A549 (cell line): ENCODE data around the gene TMEM108. TPM values are rescaled to one million over a fixed set of nuclear protein-coding genes. Genes with fewer than 3 reads are reported as not detected.

Experiments used
- ATAC-seq, 2 experiments: fragments of 200-7000 bp in 1 of 2; fragments of >200 bp in 1 of 2; cut with Nextera tagmentation in 1 of 2; cut with Tn5 transposase in 1 of 2; 3 replicates each; pipeline versions ENCODE4 v1.8.0 to v1.9.1; 2018 to 2020; ENCODE audit warnings: mild to moderate bottlenecking in 1 of 2, moderate library complexity in 1 of 2
- CTCF ChIA-PET: fragments of 300-600 bp; sonication (Branson Sonifier 250); formaldehyde crosslinking; extraction: SDS; loops from one replicate; lab custom pipeline; 2021; ENCODE audit warnings: antibody characterized with exemption, inconsistent platforms; lab: Yijun Ruan, JAX
- POLR2A ChIA-PET: fragments of 350-600 bp; formaldehyde crosslinking; extraction: SDS; loops from one replicate; lab custom pipeline; 2021; ENCODE audit warnings: antibody characterized with exemption, inconsistent platforms; lab: Yijun Ruan, JAX
- DNase-seq, 2 experiments: peaks; one replicate each; pipeline versions ENCODE4 v3.0.0 to v3.0.0-alpha.2; 2011 to 2016; ENCODE audit warnings: low read depth in 1 of 2, low spot score in 1 of 2
- FAIRE-seq: peaks from 2 replicates; lab custom pipeline; 2011; peaks lifted over from hg19 to GRCh38; lab: Jason Lieb, UNC
- H3K27ac ChIP-seq, 2 experiments: fragments of >200 bp; sonication (Bioruptor Twin); formaldehyde crosslinking; 3 replicates each; pipeline ENCODE4 v1.5.1; 2016 to 2017
- H3K4me1 ChIP-seq: fragments of >200 bp; sonication (Bioruptor Twin); formaldehyde crosslinking; 3 replicates; pipeline ENCODE4 v1.6.1; 2016
- H3K4me2 ChIP-seq: fragments of >200 bp; sonication (Bioruptor Twin); formaldehyde crosslinking; 3 replicates; pipeline ENCODE4 v1.6.1; 2016
- H3K4me3 ChIP-seq: fragments of >200 bp; sonication (Bioruptor Twin); formaldehyde crosslinking; 3 replicates; pipeline ENCODE4 v1.5.1; 2016
- H3K9me3 ChIP-seq: fragments of >200 bp; sonication (Bioruptor Twin); formaldehyde crosslinking; 3 replicates; pipeline ENCODE4 v1.6.1; 2016
- CEBPB ChIP-seq, 2 experiments: fragments of >200 bp in 1 of 2; sonication (Bioruptor Twin) in 1 of 2; formaldehyde crosslinking in 1 of 2; IDR thresholded peaks; 2 replicates each; pipeline ENCODE4 v1.6.1; 2012 to 2016
- CHD2 ChIP-seq: fragments of 150-350 bp; IDR thresholded peaks from 2 replicates; pipeline ENCODE4 v1.6.1; 2014; ENCODE audit warnings: low read length; ENCODE audit not compliant: partially characterized antibody
- CHD4 ChIP-seq: fragments of 200-600 bp; sonication (generic); IDR thresholded peaks from 2 replicates; pipeline ENCODE4 v1.6.1; 2016; ENCODE audit warnings: antibody characterized with exemption, mild to moderate bottlenecking, borderline replicate concordance
- FOSB ChIP-seq: fragments of 250-450 bp; sonication (Bioruptor Pico); IDR thresholded peaks from 2 replicates; pipeline ENCODE4 v1.5.0; 2020; ENCODE audit warnings: mild to moderate bottlenecking, moderate library complexity
- FOSL2 ChIP-seq, 2 experiments: fragments of 450-650 bp in 1 of 2; fragments of >200 bp in 1 of 2; sonication (Bioruptor Twin) in 1 of 2; formaldehyde crosslinking; IDR thresholded peaks; 2 replicates each; pipeline versions ENCODE4 v1.5.0 to v1.6.1; 2016 to 2020; ENCODE audit warnings: mild to moderate bottlenecking in 1 of 2, moderate library complexity in 1 of 2
- HDAC2 ChIP-seq: fragments of 200-600 bp; sonication (generic); IDR thresholded peaks from 2 replicates; pipeline ENCODE4 v1.6.1; 2016
- HOXA7 ChIP-seq: fragments of 250-450 bp; sonication (Bioruptor Pico); IDR thresholded peaks from 2 replicates; pipeline ENCODE4 v1.5.0; 2020; ENCODE audit warnings: mild to moderate bottlenecking, moderate library complexity
- HOXB5 ChIP-seq: fragments of 250-450 bp; sonication (Bioruptor Pico); IDR thresholded peaks from 2 replicates; pipeline ENCODE4 v1.5.0; 2020; ENCODE audit warnings: mild to moderate bottlenecking, moderate library complexity
- JUNB ChIP-seq: fragments of >200 bp; sonication (Bioruptor Twin); formaldehyde crosslinking; IDR thresholded peaks from 2 replicates; pipeline ENCODE4 v1.6.1; 2016
- KDM1A ChIP-seq: fragments of 200-600 bp; sonication (generic); IDR thresholded peaks from 2 replicates; pipeline ENCODE4 v1.6.1; 2016; ENCODE audit warnings: low read depth, mild to moderate bottlenecking
- KDM5A ChIP-seq: fragments of 200-600 bp; sonication (generic); IDR thresholded peaks from 2 replicates; pipeline ENCODE4 v1.6.1; 2016; ENCODE audit warnings: antibody characterized with exemption, mild to moderate bottlenecking
- MAFK ChIP-seq: fragments of 450-650 bp; IDR thresholded peaks from 2 replicates; pipeline ENCODE4 v1.6.1; 2014; ENCODE audit not compliant: partially characterized antibody
- NPAS2 ChIP-seq: fragments of 250-450 bp; sonication (Bioruptor Pico); IDR thresholded peaks from 2 replicates; pipeline ENCODE4 v1.8.0; 2022; ENCODE audit warnings: mild to moderate bottlenecking, moderate library complexity, borderline replicate concordance
- PHF8 ChIP-seq: fragments of 200-600 bp; sonication (generic); IDR thresholded peaks from 2 replicates; pipeline ENCODE4 v1.6.1; 2016; ENCODE audit warnings: low read depth, mild to moderate bottlenecking, antibody characterized with exemption, moderate library complexity, borderline replicate concordance
- RARB ChIP-seq: fragments of 250-450 bp; sonication (Bioruptor Pico); IDR thresholded peaks from 2 replicates; pipeline ENCODE4 v1.8.0; 2021; ENCODE audit warnings: mild to moderate bottlenecking, moderate library complexity
- TFCP2L1 ChIP-seq: fragments of 250-450 bp; sonication (Bioruptor Pico); IDR thresholded peaks from 2 replicates; pipeline ENCODE4 v1.5.0; 2021; ENCODE audit warnings: mild to moderate bottlenecking
- TP53 ChIP-seq: fragments of 250-450 bp; sonication (Bioruptor Pico); IDR thresholded peaks from 2 replicates; pipeline ENCODE4 v1.5.0; 2021; ENCODE audit warnings: mild to moderate bottlenecking, moderate library complexity
- ZC3H11A ChIP-seq: fragments of 450-650 bp; IDR thresholded peaks from 2 replicates; pipeline ENCODE4 v1.6.1; 2014; ENCODE audit warnings: antibody characterized with exemption, mild to moderate bottlenecking
- ZFP36 ChIP-seq: fragments of 450-650 bp; IDR thresholded peaks from 2 replicates; pipeline ENCODE4 v1.6.1; 2014; ENCODE audit warnings: borderline replicate concordance; ENCODE audit not compliant: partially characterized antibody
- WGBS: methylation state at CpG from one replicate; pipeline ENCODE4 v1.1.6; 2017; ENCODE audit errors: missing lambda C conversion rate; 5-methylcytosine and 5-hydroxymethylcytosine counted together
- polyA plus RNA-seq, 4 experiments: library from polyadenylated mRNA; depleted of rRNA in 3 of 4; stranded (reverse); fragments of >200 nt; fragmentation: RNase III in 1 of 4; extraction: RNeasy Plus Mini Kit Qiagen cat#74134 plus additional on column Dnase treatment in 1 of 4; gene quantifications; 2 replicates in 3 of 4; 3 replicates in 1 of 4; pipeline ENCODE4 v1.2.3, GENCODE V29; 2011 to 2017
- TF ChIP-seq, protein P1 (sequence below): fragments of 200-600 bp; sonication (generic); IDR thresholded peaks from 2 replicates; pipeline ENCODE4 v1.6.1; 2016; ENCODE audit warnings: antibody characterized with exemption, mild to moderate bottlenecking, moderate library complexity
- TF ChIP-seq, protein P2 (sequence below): IDR thresholded peaks from 2 replicates; pipeline ENCODE4 v1.6.1; 2012
- TF ChIP-seq, protein P3 (sequence below): fragments of 250-450 bp; sonication (Bioruptor Pico); IDR thresholded peaks from 2 replicates; pipeline ENCODE4 v1.5.0; 2021; ENCODE audit warnings: mild to moderate bottlenecking, moderate library complexity, borderline replicate concordance

The TMEM108 gene
- polyA plus RNA-seq, 2 of the 4 experiments (the other 2 are of a cell fraction) = not detected

DNA sequence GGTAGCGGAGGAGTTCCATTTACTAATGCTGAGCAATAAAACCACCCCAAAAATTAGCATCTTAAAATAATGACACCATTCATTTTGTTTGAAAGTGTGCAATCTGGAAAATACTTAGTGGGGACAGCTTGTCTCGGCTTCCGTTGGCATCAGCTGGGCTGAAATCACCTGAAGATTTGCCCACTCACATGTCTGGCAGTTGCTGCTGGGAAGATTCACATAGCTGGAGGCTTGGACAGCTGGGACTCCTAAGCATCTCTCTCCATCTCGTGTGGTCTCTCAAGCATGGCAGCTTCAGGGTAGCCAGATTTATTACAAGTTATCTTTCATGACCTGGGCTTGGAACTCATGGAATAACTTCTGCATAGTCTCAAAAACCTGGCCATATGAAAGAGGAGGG, 323.2 kb downstream of the TMEM108 start:
- no peak for DNase-seq
- no peaks in the 10 kb centered on the region for H3K4me1 ChIP-seq
- H3K4me3 ChIP-seq = no peak overlapping the region
- no peak overlapping the region for H3K4me2 ChIP-seq
- TF ChIP-seq KDM1A = no peak
- ChIA-PET CTCF (interaction anchor here (1.9 kb wide), 1 partner anchor 16 kb away, joined by 5 read pairs; no protein-coding TSS in a partner anchor), POLR2A (no interaction called here)
- WGBS = 2% methylated on average over 4 of the region's 4 CpGs
- no peak overlapping the region for H3K27ac ChIP-seq
- ATAC-seq = no peak
- H3K9me3 ChIP-seq = no peaks in the 10 kb centered on the region
- no peak for FAIRE-seq

DNA sequence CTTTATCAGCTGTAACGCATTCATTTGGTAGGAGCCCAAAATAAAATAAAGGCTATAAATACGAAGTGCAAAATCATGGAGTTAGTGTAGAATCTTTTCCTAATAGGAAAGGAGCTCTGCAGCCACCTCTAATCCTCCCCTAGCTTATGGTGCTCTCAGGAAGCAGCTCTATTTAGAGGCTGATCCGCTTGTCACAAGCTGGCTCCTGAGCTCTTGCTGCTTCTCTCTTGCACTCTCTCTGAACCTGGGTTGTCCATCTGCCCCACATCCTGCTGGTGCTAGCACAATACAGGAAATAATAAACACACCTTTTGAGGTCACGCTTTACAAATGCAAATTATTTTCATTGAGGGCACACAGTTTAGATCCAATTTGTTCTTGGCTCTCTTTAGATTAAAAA, 324.3 kb downstream of the TMEM108 start:
- ChIA-PET CTCF (no interaction called here), POLR2A (no interaction called here)
- H3K4me3 ChIP-seq = no peak overlapping the region
- DNase-seq (no peak), FAIRE-seq (no peak), ATAC-seq (no peak)
- no peak for TF ChIP-seq HOXA7
- TF ChIP-seq MAFK = no peak
- no peak for TF ChIP-seq FOSL2 (IDR thresholded peaks at IDR 0.05)
- no peak for TF ChIP-seq FOSL2 (CRISPR knock-in tag; IDR thresholded peaks at IDR 0.05)
- TF ChIP-seq, protein P1, sequence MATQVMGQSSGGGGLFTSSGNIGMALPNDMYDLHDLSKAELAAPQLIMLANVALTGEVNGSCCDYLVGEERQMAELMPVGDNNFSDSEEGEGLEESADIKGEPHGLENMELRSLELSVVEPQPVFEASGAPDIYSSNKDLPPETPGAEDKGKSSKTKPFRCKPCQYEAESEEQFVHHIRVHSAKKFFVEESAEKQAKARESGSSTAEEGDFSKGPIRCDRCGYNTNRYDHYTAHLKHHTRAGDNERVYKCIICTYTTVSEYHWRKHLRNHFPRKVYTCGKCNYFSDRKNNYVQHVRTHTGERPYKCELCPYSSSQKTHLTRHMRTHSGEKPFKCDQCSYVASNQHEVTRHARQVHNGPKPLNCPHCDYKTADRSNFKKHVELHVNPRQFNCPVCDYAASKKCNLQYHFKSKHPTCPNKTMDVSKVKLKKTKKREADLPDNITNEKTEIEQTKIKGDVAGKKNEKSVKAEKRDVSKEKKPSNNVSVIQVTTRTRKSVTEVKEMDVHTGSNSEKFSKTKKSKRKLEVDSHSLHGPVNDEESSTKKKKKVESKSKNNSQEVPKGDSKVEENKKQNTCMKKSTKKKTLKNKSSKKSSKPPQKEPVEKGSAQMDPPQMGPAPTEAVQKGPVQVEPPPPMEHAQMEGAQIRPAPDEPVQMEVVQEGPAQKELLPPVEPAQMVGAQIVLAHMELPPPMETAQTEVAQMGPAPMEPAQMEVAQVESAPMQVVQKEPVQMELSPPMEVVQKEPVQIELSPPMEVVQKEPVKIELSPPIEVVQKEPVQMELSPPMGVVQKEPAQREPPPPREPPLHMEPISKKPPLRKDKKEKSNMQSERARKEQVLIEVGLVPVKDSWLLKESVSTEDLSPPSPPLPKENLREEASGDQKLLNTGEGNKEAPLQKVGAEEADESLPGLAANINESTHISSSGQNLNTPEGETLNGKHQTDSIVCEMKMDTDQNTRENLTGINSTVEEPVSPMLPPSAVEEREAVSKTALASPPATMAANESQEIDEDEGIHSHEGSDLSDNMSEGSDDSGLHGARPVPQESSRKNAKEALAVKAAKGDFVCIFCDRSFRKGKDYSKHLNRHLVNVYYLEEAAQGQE = no peak
- TF ChIP-seq KDM1A = no peak
- TF ChIP-seq CHD2 = no peak
- TF ChIP-seq NPAS2 (CRISPR knock-in tag) = no peak
- no peak for TF ChIP-seq KDM5A
- TF ChIP-seq CHD4 = no peak
- no peak for TF ChIP-seq JUNB
- TF ChIP-seq RARB = no peak
- TF ChIP-seq HOXB5 (CRISPR knock-in tag) = no peak
- TF ChIP-seq ZFP36 = no peak
- TF ChIP-seq HDAC2 = no peak
- H3K4me1 ChIP-seq = no peaks in the 10 kb centered on the region
- no peaks in the 10 kb centered on the region for H3K9me3 ChIP-seq
- H3K4me2 ChIP-seq = no peak overlapping the region
- no peak overlapping the region for H3K27ac ChIP-seq
- WGBS = 35% methylated on average over 4 of the region's 4 CpGs

DNA sequence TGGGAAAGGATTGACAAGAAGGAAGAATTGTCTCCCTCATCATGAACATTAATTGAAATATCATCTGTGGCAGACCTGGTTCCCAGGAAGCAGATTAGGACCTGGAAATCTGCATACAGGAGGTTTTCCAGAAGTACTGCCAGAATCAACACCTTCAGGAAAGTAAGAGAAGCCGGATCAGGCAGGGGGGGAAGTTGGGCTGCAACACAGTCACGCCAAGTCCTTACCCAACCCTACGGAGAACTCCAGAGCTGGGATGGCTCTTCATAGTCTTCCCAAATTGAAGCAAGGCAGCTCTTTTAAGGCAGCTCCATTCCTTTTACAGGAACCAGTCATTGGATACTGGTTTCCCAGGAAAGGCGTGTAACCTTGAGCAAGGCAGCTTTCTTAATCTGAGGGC, 326.5 kb downstream of the TMEM108 start:
- CTCF ChIA-PET = interaction anchor here (1.0 kb wide), 1 partner anchor 294 kb away, joined by 3 read pairs; no protein-coding TSS in a partner anchor
- DNase-seq (no peak), FAIRE-seq (no peak), ATAC-seq (no peak)
- WGBS = 16% methylated on average over 4 of the region's 4 CpGs
- Histone ChIP-seq H3K27ac (no peak overlapping the region), H3K4me1 (no peaks in the 10 kb centered on the region), H3K4me2 (no peak overlapping the region), H3K9me3 (no peaks in the 10 kb centered on the region), H3K4me3 (no peak overlapping the region)
- no peak for TF ChIP-seq ZFP36
- TF ChIP-seq PHF8 = no peak
- POLR2A ChIA-PET = no interaction called here

DNA sequence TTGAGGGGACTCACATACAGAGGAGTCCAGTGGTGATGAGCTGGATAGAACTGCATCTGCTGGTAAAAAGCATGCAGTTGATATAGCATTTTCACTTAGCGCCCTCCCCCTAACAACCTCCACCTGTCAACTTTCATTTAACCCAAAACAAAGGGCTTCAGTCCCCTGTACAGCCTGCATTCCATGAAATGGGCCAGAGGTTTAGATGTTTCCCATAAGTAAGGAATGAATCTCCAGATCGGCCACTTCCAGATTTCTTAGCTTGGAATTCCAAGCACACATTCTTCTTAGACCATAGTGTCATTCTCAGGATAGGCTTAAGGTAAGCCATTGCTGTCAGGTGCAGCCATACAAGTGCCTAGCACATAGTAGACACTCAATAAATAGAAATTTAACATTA, 328.7 kb downstream of the TMEM108 start:
- FAIRE-seq (no peak), DNase-seq (no peak), ATAC-seq (no peak)
- no peak overlapping the region for H3K4me2 ChIP-seq
- no peak overlapping the region for H3K4me3 ChIP-seq
- H3K4me1 ChIP-seq = no peaks in the 10 kb centered on the region
- ChIA-PET CTCF (no interaction called here), POLR2A (no interaction called here)
- H3K27ac ChIP-seq = no peak overlapping the region
- no peaks in the 10 kb centered on the region for H3K9me3 ChIP-seq
- 6% methylated on average over 2 of the region's 2 CpGs for WGBS
- TF ChIP-seq TFCP2L1 (CRISPR knock-in tag) = no peak
- TF ChIP-seq, protein P1 = no peak
- TF ChIP-seq, protein P2, sequence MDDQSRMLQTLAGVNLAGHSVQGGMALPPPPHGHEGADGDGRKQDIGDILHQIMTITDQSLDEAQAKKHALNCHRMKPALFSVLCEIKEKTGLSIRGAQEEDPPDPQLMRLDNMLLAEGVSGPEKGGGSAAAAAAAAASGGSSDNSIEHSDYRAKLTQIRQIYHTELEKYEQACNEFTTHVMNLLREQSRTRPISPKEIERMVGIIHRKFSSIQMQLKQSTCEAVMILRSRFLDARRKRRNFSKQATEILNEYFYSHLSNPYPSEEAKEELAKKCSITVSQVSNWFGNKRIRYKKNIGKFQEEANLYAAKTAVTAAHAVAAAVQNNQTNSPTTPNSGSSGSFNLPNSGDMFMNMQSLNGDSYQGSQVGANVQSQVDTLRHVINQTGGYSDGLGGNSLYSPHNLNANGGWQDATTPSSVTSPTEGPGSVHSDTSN = no peak
- TF ChIP-seq, protein P3, sequence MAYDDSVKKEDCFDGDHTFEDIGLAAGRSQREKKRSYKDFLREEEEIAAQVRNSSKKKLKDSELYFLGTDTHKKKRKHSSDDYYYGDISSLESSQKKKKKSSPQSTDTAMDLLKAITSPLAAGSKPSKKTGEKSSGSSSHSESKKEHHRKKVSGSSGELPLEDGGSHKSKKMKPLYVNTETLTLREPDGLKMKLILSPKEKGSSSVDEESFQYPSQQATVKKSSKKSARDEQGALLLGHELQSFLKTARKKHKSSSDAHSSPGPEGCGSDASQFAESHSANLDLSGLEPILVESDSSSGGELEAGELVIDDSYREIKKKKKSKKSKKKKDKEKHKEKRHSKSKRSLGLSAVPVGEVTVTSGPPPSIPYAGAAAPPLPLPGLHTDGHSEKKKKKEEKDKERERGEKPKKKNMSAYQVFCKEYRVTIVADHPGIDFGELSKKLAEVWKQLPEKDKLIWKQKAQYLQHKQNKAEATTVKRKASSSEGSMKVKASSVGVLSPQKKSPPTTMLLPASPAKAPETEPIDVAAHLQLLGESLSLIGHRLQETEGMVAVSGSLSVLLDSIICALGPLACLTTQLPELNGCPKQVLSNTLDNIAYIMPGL (CRISPR knock-in tag) = no peak
- no peak for TF ChIP-seq ZC3H11A
- no peak for TF ChIP-seq TP53 (CRISPR knock-in tag)
- TF ChIP-seq FOSB (CRISPR knock-in tag) = no peak
- TF ChIP-seq CEBPB (IDR thresholded peaks at IDR 0.05) = no peak
